ENCODE data around the gene SMIM15.

Gene SMIM15

DNA sequence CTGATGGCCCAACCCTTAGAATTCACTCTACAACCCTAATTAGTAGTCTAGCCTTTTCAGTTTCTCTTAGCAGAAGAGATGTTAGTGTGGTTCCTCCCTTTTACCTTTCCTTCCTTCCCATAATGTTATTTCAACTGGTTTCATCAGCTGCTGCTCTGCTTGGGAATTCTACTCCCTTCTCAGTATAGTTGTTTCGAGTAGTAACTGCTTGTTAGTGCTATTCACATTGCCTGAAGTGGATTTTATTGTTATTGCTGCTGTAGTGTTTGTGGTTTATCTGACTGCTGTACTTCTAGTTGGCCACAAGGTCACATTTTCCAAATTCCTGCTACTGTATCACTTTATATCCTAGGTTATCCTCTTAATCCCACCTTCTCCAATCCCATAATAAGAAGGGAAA is 29.7 kb downstream of the SMIM15 start:
- no peak overlapping the region for H3K4me2 ChIP-seq (ENCODE audit: low read length)
- H3K79me2 ChIP-seq (ENCODE audit: insufficient read depth, low read length) = no peaks in the 10 kb centered on the region
- H3K9me3 ChIP-seq (ENCODE audit: low read length) = no peaks in the 10 kb centered on the region
- H3K27ac ChIP-seq (ENCODE audit: low read depth, low read length, poor library complexity, severe bottlenecking) = no peak overlapping the region
- no peak overlapping the region for H3K9ac ChIP-seq (ENCODE audit: low read length)
- no peaks in the 10 kb centered on the region for H3K27me3 ChIP-seq (ENCODE audit: insufficient read depth, low read length)
- no peak overlapping the region for H3K4me3 ChIP-seq (ENCODE audit: low read depth, low read length, poor library complexity, severe bottlenecking)
- H2AFZ ChIP-seq (ENCODE audit: low read length) = no peak overlapping the region
- no peaks in the 10 kb centered on the region for H3K36me3 ChIP-seq (ENCODE audit: insufficient read depth, low read length)
- no peaks in the 10 kb centered on the region for H4K20me1 ChIP-seq (ENCODE audit: insufficient read depth, low read length)
- no peaks in the 10 kb centered on the region for H3K9me2 ChIP-seq (ENCODE audit: low read depth, low read length)
- H3K4me1 ChIP-seq (ENCODE audit: insufficient read depth, low read length, severe bottlenecking) = no peaks in the 10 kb centered on the region
- TF ChIP-seq, protein P1, sequence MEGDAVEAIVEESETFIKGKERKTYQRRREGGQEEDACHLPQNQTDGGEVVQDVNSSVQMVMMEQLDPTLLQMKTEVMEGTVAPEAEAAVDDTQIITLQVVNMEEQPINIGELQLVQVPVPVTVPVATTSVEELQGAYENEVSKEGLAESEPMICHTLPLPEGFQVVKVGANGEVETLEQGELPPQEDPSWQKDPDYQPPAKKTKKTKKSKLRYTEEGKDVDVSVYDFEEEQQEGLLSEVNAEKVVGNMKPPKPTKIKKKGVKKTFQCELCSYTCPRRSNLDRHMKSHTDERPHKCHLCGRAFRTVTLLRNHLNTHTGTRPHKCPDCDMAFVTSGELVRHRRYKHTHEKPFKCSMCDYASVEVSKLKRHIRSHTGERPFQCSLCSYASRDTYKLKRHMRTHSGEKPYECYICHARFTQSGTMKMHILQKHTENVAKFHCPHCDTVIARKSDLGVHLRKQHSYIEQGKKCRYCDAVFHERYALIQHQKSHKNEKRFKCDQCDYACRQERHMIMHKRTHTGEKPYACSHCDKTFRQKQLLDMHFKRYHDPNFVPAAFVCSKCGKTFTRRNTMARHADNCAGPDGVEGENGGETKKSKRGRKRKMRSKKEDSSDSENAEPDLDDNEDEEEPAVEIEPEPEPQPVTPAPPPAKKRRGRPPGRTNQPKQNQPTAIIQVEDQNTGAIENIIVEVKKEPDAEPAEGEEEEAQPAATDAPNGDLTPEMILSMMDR (IDR thresholded peaks at IDR 0.05; ENCODE audit: low read length) = no peak
- no peak for TF ChIP-seq EZH2 (IDR thresholded peaks at IDR 0.05; ENCODE audit: borderline replicate concordance, low read length)
- H3F3A ChIP-seq (ENCODE audit: insufficient read depth, low read length) = no peaks in the 10 kb centered on the region

GRCh38 chr5:61130289-61130688 is 32.0 kb downstream of the SMIM15 start:
- Histone ChIP-seq H3K36me3 (ENCODE audit: insufficient read depth, low read length) (no peaks in the 10 kb centered on the region), H3K9me2 (ENCODE audit: low read depth, low read length) (no peaks in the 10 kb centered on the region; the same call in 1 of the 2 replicates), H3K4me3 (ENCODE audit: low read depth, low read length, poor library complexity, severe bottlenecking) (no peak overlapping the region), H3K4me1 (ENCODE audit: insufficient read depth, low read length, severe bottlenecking) (no peaks in the 10 kb centered on the region), H3F3A (ENCODE audit: insufficient read depth, low read length) (no peaks in the 10 kb centered on the region), H3K27ac (ENCODE audit: low read depth, low read length, poor library complexity, severe bottlenecking) (no peak overlapping the region), H3K9me3 (ENCODE audit: low read length) (no peaks in the 10 kb centered on the region), H3K4me2 (ENCODE audit: low read length) (no peak overlapping the region), H3K9ac (ENCODE audit: low read length) (no peak overlapping the region), H2AFZ (ENCODE audit: low read length) (no peak overlapping the region), H4K20me1 (ENCODE audit: insufficient read depth, low read length) (no peaks in the 10 kb centered on the region), H3K27me3 (ENCODE audit: insufficient read depth, low read length) (no peaks in the 10 kb centered on the region), H3K79me2 (ENCODE audit: insufficient read depth, low read length) (no peaks in the 10 kb centered on the region)
- TF ChIP-seq, protein P1 (IDR thresholded peaks at IDR 0.05; ENCODE audit: low read length) = no peak
- no peak for TF ChIP-seq EZH2 (IDR thresholded peaks at IDR 0.05; ENCODE audit: borderline replicate concordance, low read length)

GRCh38 chr5:61123145-61123544 is 39.1 kb downstream of the SMIM15 start:
- H3K79me2 ChIP-seq (ENCODE audit: insufficient read depth, low read length) = no peaks in the 10 kb centered on the region
- H3K4me1 ChIP-seq (ENCODE audit: insufficient read depth, low read length, severe bottlenecking) = no peaks in the 10 kb centered on the region
- H3K36me3 ChIP-seq (ENCODE audit: insufficient read depth, low read length) = no peaks in the 10 kb centered on the region
- no peaks in the 10 kb centered on the region for H3F3A ChIP-seq (ENCODE audit: insufficient read depth, low read length)
- no peaks in the 10 kb centered on the region for H3K9me3 ChIP-seq (ENCODE audit: low read length)
- H3K27ac ChIP-seq (ENCODE audit: low read depth, low read length, poor library complexity, severe bottlenecking) = no peak overlapping the region
- no peaks in the 10 kb centered on the region for H4K20me1 ChIP-seq (ENCODE audit: insufficient read depth, low read length)
- no peaks in the 10 kb centered on the region for H3K27me3 ChIP-seq (ENCODE audit: insufficient read depth, low read length)
- H3K4me3 ChIP-seq (ENCODE audit: low read depth, low read length, poor library complexity, severe bottlenecking) = no peak overlapping the region
- TF ChIP-seq, protein P1 (IDR thresholded peaks at IDR 0.05; ENCODE audit: low read length) = no peak
- no peak for TF ChIP-seq EZH2 (IDR thresholded peaks at IDR 0.05; ENCODE audit: borderline replicate concordance, low read length)
- H3K9ac ChIP-seq (ENCODE audit: low read length) = no peak overlapping the region
- no peak overlapping the region for H3K4me2 ChIP-seq (ENCODE audit: low read length)
- H3K9me2 ChIP-seq (ENCODE audit: low read depth, low read length) = no peaks in the 10 kb centered on the region; the same call in 1 of the 2 replicates
- H2AFZ ChIP-seq (ENCODE audit: low read length) = no peak overlapping the region

Data from OCI-LY1 (cell line).